SU-DHL-6 (cell line): ENCODE results near the gene SDK1.

Experiments
- H2AFZ ChIP-seq: fragments of 200-600 bp; sonication (generic); 2 replicates; pipeline ENCODE4 v1.6.1; 2014; ENCODE audit warnings: low read depth, mild to moderate bottlenecking, moderate library complexity, mixed read lengths, antibody characterized with exemption, low read length; ENCODE audit not compliant: severe bottlenecking
- H3F3A ChIP-seq: fragments of 200-600 bp; shearing (Covaris generic); 2 replicates; pipeline ENCODE4 v1.6.0; 2016; ENCODE audit warnings: antibody characterized with exemption, mild to moderate bottlenecking; ENCODE audit not compliant: insufficient read depth
- H3K27ac ChIP-seq: fragments of 200-600 bp; sonication (generic); 2 replicates; pipeline ENCODE4 v1.5.1; 2016; ENCODE audit warnings: low read depth, mild to moderate bottlenecking, low read length, moderate library complexity, mixed read lengths
- H3K27me3 ChIP-seq: fragments of 200-600 bp; sonication (generic), shearing (Covaris generic); 2 replicates; pipeline ENCODE4 v1.6.0; 2014; ENCODE audit warnings: mild to moderate bottlenecking, low read length
- H3K36me3 ChIP-seq: fragments of 200-600 bp; sonication (generic); 2 replicates; pipeline ENCODE4 v1.6.1; 2014; ENCODE audit warnings: mild to moderate bottlenecking, low read length, mixed read lengths
- H3K4me2 ChIP-seq: fragments of 300-600, 200-600 bp; shearing (Covaris generic), sonication (generic); 2 replicates; pipeline ENCODE4 v1.6.0; 2014; ENCODE audit warnings: low read length, low read depth, mild to moderate bottlenecking; ENCODE audit not compliant: poor library complexity, severe bottlenecking
- H3K4me3 ChIP-seq: fragments of 200-600 bp; sonication (generic); 2 replicates; pipeline ENCODE4 v1.5.1; 2014; ENCODE audit warnings: antibody characterized with exemption, low read length, mild to moderate bottlenecking, mixed read lengths; ENCODE audit not compliant: insufficient read depth, poor library complexity, severe bottlenecking
- H3K79me2 ChIP-seq: fragments of 200-600 bp; sonication (generic); 2 replicates; pipeline ENCODE4 v1.6.1; 2014; ENCODE audit warnings: mild to moderate bottlenecking, low read length, moderate library complexity; ENCODE audit not compliant: insufficient read depth
- H3K9ac ChIP-seq: fragments of 200-600 bp; sonication (generic); 2 replicates; pipeline ENCODE4 v1.7.0; 2014; ENCODE audit warnings: mild to moderate bottlenecking, low read length
- H3K9me2 ChIP-seq: fragments of 200-600 bp; sonication (generic); replicated peaks from 2 replicates; pipeline ENCODE4 v1.6.1; 2014; ENCODE audit warnings: low read length; ENCODE audit not compliant: insufficient read depth
- H3K9me3 ChIP-seq: fragments of 200-600 bp; sonication (generic); 2 replicates; pipeline ENCODE4 v1.6.1; 2014; ENCODE audit warnings: low read length, mixed read lengths; ENCODE audit not compliant: insufficient read depth
- H4K20me1 ChIP-seq: fragments of 200-600 bp; sonication (generic); 2 replicates; pipeline ENCODE4 v1.6.1; 2014; ENCODE audit warnings: low read depth, mild to moderate bottlenecking, antibody characterized with exemption, low read length, moderate library complexity, mixed read lengths
- EZH2phosphoT487 ChIP-seq: fragments of 200-600 bp; sonication (generic), shearing (Covaris generic); conservative IDR thresholded peaks from 2 replicates; pipeline ENCODE4 v1.6.1; 2018; ENCODE audit warnings: mild to moderate bottlenecking, antibody characterized with exemption, low read length, moderate library complexity, mixed read lengths
- TF ChIP-seq, protein P1 (sequence below): fragments of 200-600 bp; sonication (generic); IDR thresholded peaks from one replicate; pipeline ENCODE4 v1.5.1; 2017; ENCODE audit warnings: antibody characterized with exemption, mild to moderate bottlenecking, low read length, moderate library complexity; ENCODE audit not compliant: insufficient read depth, poor library complexity, severe bottlenecking

The SDK1 gene

DNA sequence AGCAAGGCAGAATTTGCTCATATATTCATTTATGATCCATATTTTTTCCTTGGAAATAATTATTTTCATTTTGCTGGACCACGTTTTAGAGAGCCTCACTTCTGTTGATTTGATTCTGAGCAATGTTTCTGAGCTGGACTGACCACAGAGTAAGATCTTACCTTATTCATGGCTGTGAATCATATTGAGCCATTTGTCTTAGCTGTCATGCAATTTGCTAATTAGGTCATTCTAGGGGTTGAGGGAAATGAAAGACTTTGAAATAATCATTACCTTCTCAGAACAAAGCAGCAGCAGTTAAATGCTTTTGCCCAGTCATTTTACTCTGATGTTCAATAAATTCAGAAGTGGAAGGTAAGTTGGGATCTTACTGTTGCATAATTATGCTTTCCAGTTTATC lies 251.4 kb downstream of the SDK1 start:
- no peak overlapping the region for H3K4me2 ChIP-seq
- no peaks in the 10 kb centered on the region for H4K20me1 ChIP-seq
- no peak overlapping the region for H2AFZ ChIP-seq
- no peaks in the 10 kb centered on the region for H3K9me2 ChIP-seq
- H3K36me3 ChIP-seq, result no peaks in the 10 kb centered on the region
- H3K79me2 ChIP-seq, result no peaks in the 10 kb centered on the region
- TF ChIP-seq, protein P1, sequence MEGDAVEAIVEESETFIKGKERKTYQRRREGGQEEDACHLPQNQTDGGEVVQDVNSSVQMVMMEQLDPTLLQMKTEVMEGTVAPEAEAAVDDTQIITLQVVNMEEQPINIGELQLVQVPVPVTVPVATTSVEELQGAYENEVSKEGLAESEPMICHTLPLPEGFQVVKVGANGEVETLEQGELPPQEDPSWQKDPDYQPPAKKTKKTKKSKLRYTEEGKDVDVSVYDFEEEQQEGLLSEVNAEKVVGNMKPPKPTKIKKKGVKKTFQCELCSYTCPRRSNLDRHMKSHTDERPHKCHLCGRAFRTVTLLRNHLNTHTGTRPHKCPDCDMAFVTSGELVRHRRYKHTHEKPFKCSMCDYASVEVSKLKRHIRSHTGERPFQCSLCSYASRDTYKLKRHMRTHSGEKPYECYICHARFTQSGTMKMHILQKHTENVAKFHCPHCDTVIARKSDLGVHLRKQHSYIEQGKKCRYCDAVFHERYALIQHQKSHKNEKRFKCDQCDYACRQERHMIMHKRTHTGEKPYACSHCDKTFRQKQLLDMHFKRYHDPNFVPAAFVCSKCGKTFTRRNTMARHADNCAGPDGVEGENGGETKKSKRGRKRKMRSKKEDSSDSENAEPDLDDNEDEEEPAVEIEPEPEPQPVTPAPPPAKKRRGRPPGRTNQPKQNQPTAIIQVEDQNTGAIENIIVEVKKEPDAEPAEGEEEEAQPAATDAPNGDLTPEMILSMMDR, result no peak
- TF ChIP-seq EZH2phosphoT487, result no peak
- H3F3A ChIP-seq, result no peaks in the 10 kb centered on the region
- no peak overlapping the region for H3K27ac ChIP-seq
- H3K9me3 ChIP-seq, result no peaks in the 10 kb centered on the region
- no peak overlapping the region for H3K9ac ChIP-seq
- no peak overlapping the region for H3K4me3 ChIP-seq
- H3K27me3 ChIP-seq, result no peaks in the 10 kb centered on the region

DNA sequence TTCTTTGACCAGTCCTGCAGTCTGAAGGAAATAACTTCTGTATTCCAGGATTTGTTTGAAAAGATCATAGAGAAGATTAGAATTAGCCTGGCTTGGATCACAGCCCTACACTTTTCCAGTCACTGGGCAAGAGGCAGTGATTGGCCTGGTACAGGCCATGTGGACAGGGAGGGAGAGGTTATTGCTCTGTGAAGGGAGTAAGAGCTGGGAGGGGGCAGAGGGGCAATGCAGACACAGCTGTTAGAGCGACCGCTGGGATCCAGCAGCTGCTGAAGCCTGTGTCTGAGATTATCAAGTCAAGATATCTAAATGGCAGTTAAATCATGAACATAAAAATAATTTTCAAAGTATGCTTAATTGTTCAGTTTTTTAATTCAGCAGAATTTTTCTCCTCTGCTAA lies 257.3 kb downstream of the SDK1 start:
- H4K20me1 ChIP-seq, result no peaks in the 10 kb centered on the region
- no peaks in the 10 kb centered on the region for H3K79me2 ChIP-seq
- no peaks in the 10 kb centered on the region for H3K9me3 ChIP-seq
- H3K4me3 ChIP-seq, result no peak overlapping the region
- no peaks in the 10 kb centered on the region for H3K9me2 ChIP-seq
- no peaks in the 10 kb centered on the region for H3F3A ChIP-seq
- H3K4me2 ChIP-seq, result no peak overlapping the region
- H3K9ac ChIP-seq, result no peak overlapping the region
- H3K36me3 ChIP-seq, result no peaks in the 10 kb centered on the region
- H3K27me3 ChIP-seq, result no peaks in the 10 kb centered on the region
- no peak overlapping the region for H2AFZ ChIP-seq
- no peak overlapping the region for H3K27ac ChIP-seq
- TF ChIP-seq, protein P1, result no peak
- TF ChIP-seq EZH2phosphoT487, result no peak

- Histone ChIP-seq H3K36me3 (no peaks in the 10 kb centered on the region), H3K27ac (no peak overlapping the region), H3K27me3 (no peaks in the 10 kb centered on the region), H3F3A (no peaks in the 10 kb centered on the region), H3K9me2 (no peaks in the 10 kb centered on the region), H3K9me3 (no peaks in the 10 kb centered on the region), H4K20me1 (no peaks in the 10 kb centered on the region), H3K4me2 (no peak overlapping the region), H3K79me2 (no peaks in the 10 kb centered on the region), H3K4me3 (no peak overlapping the region), H3K9ac (no peak overlapping the region), H2AFZ (no peak overlapping the region)
- TF ChIP-seq, protein P1, result no peak
- TF ChIP-seq EZH2phosphoT487, result no peak
These were observed 258.2 kb downstream of the SDK1 start for GRCh38 chr7:3559278-3559677.
